ENCODE results near the gene TMCC2.

Gene TMCC2, protein sequence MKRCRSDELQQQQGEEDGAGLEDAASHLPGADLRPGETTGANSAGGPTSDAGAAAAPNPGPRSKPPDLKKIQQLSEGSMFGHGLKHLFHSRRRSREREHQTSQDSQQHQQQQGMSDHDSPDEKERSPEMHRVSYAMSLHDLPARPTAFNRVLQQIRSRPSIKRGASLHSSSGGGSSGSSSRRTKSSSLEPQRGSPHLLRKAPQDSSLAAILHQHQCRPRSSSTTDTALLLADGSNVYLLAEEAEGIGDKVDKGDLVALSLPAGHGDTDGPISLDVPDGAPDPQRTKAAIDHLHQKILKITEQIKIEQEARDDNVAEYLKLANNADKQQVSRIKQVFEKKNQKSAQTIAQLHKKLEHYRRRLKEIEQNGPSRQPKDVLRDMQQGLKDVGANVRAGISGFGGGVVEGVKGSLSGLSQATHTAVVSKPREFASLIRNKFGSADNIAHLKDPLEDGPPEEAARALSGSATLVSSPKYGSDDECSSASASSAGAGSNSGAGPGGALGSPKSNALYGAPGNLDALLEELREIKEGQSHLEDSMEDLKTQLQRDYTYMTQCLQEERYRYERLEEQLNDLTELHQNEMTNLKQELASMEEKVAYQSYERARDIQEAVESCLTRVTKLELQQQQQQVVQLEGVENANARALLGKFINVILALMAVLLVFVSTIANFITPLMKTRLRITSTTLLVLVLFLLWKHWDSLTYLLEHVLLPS

DNA sequence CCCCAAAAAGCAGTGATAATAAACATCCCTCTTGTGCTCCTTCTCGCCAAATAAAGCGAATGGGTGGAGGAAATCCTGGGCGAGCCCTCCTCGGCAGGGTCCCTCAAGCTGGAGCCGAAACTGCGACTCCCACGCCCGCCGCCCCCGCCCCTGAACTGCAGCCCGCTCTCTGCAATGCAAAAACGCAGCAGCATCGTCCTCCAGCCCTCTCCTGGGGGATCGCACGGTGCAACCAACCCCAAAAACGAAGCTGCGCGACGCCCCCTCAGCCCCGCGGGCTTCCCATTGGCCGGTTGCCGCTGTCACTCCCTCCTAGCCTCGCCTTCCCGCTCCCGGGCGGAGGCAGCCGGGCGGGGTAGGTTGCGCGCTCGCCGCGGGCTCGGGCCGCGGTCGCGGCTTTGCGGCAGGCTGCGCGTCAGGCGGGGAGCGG, at the start of gene TMCC2:
Gene TMCC2, plus strand, starts transcription at position 363 of the 430 bp plus-strand sequence. CDS start 619 bp downstream, outside the sequence.
- peak; percentile 93 for DNase-seq

DNA sequence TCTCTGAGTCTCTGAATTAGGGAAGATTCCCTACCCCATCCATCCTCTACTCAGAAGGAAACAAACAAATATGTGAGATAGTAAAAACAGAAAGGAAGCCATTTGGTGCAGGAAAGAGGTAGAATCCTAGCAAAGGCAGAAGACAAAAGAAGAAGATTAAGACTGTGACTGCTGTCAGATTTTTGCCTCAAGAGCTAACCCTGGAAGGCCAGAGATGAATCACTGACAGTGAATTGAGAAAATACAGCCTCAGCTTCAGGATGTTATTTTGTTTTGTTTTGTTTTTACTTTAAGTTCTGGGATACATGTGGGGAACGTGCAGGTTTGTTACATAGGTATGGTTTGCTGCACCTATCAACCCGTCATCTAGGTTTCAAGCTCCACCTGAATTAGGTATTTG, 47.9 kb upstream of the TMCC2 start:
- DNase-seq, result no peak

DNA sequence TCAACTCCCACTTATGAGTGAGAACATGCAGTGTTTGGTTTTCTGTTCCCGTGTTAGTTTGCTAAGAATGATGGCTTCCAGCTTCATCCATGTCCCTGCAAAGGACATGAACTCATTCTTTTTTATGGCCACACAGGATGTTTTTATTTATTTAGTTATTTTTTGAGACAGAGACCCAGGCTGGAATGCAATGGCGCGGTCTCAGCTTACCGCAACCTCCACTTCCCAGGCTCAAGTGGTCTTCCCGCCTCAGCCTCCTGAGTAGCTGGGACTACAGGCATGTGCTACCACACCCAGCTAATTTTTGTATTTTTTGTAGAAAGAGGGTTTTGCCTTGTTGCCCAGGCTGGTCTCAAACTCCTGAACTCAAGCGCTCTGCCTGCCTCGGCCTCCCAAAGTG, 47.4 kb upstream of the TMCC2 start:
- peak; percentile 12 for DNase-seq

DNA sequence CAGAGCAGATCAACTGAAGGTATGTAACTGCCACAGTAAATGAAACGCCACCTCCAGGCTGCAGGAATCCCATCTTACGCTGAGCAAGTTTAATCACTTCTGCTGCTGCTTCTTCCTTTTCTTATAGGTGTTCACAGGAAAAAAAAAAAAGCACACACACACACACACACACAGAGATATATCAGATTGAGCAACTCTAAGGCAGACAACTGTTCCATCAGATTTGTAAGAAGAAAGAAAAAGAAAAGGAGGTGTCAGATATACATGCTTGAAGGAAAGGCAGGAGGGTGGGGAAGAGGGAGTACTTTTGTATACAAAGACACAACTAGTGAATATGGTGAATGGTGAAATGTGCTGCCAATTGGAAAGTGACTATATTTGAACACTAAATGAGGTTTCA, 44.8 kb upstream of the TMCC2 start:
- no peak for DNase-seq

DNA sequence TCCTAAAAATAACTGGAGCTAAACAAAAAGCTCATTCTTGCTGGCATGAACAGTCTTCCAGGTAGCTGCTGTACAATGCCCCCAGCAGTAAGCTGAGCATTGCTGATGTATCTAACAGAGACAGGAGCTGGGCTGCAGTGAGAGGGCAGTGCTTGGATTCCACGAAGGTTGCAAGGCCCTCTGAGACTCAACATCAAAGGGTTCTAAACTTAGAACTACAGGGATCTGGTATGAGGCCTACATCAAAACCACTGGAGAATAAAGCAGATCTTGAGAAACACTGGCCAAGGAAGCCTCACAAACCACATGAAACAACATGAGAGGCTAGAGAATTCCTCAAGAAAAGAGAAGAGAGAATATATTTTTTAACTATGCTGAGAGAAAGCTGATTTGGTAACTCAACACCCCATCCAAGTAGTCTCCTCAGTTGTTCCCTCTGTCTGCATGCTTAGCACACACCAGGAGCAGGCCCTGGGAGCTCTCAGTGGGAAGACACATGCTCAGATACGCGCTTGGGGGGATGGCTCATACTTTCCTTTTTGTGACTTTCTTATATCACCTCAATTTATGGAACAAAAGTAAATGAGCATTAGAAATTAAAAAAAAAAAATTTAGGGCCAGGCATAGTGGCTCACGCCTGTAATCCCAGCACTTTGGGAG, 43.9 kb upstream of the TMCC2 start:
- no peak for DNase-seq

DNA sequence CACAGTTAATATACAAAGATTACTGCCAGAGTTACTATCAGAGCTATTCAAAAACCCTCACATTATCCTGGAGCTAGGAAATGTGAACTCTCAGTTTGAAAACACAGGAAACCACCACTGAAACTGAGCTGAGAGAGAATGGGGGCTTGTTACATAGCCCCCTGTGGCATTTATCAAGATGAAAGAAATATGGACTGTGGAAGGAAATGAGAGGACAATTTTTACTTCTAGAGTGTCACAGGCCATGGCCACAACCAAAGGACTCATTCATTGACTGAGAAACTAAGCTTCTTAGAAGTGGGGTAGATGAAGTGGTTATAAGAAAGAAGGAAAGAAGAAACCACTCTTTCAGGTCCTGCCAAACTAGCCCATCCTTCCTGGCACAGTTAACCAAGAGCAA, 41.6 kb upstream of the TMCC2 start:
- no peak for DNase-seq

DNA sequence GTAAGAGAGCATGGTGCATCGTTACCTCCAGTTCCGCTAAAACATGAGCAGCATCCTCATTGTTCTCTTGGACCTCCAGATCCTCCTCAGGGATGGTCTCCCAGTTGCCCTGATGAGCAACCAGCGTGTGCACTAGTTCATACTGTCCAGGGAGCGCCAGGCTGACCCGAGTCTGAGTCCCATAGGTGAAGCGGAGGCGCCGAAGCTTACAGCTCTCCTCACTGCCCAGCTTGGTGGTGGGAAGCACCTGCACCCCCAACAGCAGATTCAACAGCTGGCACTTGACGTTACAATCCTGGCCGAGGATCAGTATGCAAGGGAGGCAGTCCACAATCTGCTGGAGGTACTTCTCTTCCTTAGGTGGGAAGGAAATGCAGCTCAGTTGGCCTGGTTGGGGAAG, 40.3 kb upstream of the TMCC2 start:
- DNase-seq, result no peak

DNA sequence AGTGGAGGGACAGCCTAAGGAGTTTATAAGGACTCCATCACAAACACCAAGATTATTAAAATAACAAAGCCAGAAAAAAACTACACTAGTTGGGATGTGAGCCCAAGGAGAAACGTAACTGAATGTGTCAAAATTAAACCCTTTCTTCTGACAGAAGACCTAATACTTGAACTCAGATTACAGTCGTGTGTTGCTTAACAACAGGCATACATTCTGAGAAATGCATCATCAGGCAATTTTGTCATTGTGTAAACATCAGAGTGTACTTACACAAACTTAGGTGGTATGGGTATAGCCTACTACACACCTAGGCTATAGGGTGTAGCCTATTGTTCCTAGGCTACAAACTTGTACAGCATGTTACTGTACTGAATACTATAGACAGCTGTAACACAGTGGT, 39.6 kb upstream of the TMCC2 start:
- peak; percentile 48 for DNase-seq

DNA sequence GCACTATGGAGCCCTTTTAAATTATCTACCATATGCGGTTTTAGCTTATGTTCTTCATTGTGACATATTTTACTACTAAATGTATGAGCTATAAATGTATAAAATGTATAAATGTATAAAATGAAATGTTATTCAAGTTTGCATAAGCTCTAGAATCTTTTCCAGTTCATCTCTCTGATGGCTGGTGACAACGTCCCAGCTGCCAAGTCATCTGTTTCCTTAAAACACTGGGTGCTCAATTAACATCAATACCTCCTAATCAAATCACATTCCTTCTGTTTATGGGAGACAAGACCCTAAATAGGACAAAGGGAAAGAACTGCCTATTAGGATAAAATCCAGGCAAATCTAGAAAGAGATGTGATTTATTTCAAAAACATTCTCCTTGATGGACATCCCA, 39.1 kb upstream of the TMCC2 start:
- no peak for DNase-seq

DNA sequence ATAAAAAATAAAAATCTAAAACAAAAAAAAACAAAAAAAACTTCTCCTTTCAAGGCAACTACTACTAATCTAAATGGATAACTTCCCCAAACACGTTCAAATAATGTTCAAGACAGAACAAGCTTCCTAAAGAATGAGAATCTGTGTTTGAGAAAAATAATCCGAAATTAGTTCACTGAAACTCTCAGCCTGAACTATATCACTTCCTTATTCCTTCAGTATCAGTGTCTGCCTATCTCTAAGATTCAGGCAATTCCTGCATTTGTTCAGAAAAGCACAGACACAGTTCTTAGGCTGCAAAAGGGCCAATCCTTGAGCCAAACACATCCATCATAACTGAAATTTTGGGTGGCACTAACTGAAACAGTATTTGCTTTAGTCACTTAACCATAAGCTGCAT, 38.6 kb upstream of the TMCC2 start:
- DNase-seq, result no peak

DNA sequence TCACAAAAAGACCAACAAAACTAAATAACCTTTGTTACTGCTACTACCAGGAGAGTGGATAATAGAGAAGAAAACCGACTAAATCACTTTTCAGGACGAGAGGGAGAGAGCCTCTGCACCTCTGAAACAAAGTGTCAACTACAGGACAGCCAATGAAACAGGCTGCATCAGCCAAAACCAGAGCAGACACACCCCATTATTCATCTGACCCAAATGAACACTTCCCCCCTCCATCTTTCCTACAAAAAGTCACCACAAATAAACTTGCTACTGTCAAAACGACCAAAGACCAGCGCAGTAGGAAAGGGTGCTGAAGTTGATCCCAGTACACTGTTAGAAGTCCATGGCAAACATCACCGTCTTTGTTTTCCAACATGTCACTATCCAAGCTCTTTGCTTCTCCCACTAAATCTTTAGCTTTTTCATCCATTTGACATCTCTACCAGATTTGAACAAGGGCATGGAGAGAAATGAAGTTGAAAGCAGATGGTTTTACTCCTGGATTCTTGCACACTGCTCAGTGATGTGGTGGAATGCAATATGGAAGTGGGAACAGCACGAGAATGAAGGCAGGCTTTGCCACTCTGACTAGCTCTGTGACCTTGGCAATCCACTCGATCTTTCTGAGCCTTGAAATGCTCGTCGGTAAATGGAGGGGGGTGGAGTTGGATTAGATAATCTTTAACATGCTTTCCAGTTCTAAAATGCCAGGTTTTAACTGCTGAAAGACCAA, 36.7 kb upstream of the TMCC2 start:
- no peak for DNase-seq

DNA sequence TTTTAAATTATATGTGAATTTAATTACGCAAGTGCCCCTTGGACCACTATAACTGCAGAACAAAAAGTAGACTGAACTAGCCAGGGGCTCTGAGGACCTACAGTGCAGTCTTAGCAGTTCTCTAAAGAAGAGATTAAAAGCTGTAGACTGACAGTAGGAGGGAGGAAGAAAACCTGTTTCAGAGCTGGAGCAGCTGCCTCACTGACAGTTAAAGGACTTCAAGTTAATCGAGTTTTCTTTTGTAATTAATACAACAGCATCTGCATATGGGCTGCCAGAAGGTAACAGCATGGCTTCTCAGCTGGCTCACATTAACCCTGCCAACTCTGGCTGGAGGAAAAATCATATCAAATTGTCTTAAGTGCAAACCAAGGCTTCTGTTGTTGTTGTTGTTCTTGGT, 36.1 kb upstream of the TMCC2 start:
- DNase-seq, result no peak

DNA sequence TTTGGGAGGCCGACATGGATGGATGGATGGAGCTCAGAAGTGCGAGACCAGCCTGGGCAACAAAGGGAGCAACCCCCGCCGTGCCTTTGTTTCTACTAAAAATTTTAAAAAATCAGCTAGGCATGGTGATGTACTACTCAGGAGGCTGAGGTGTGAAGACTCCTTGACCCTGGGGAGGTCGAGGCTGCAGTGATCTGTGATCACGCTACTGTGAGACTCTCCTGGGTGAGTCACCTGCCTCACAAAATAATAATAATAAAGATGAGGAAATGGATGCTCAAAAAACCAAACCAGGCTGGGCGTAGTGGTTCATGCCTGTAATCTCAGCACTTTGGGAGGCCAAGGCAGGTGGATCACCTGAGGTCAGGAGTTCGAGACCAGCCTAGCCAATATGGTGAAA, 35.5 kb upstream of the TMCC2 start:
- no peak for DNase-seq

DNA sequence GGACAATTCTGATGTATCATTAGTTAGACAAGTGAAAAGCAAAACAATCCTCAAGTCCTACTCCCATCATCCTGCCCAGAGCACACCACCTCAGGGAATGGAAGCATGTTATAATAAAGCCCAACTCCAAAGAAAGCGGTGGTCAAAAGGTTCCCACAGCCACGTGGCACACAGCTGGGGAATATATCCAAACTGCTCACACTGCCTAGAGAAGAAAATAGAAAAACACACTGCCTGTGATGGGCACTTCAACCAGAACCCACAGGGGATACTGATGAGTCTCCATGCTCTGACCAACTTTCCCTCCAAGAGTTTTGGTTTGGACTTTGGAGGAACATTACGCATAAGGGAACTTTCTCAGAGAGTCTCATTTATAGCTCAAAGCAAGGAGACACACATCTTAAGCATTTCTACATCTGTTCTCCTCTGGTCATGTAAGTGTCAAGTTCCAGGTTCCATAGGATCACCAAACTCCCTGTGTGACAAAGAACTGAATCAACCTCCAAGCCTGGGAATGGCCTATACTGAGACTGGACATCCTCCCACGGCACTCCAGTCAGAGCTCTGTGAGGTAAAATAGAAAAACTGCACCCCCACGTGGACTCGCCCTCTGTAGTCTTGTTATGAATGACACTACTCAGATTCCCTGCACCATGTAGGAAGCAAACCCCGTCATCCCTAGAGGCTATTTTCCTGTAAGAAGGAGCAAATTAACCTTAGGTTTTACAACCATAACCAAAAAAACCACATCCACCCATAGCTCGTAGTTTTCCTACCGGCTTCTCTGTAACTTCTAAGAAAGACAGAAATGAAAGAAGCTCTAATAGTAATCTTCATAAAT, 28.4 kb upstream of the TMCC2 start:
- DNase-seq, result no peak

DNA sequence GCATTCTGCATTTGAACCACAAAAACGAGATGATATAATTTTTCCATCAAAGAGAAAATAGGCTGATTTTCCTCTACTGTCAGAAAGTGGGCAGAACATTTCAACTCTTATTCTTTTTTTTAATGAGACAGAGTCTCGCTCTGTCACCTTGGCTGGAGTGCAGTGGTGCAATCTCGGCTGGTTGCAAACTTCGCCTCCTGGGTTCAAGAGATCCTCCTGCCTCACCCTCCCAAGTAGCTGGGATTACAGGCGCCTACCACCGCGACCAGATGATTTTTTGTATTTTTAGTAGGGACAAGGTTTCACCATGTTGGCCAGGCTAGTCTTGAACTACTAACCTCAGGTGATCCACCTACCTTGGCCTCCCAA, 27.8 kb upstream of the TMCC2 start:
- DNase-seq, result no peak

DNA sequence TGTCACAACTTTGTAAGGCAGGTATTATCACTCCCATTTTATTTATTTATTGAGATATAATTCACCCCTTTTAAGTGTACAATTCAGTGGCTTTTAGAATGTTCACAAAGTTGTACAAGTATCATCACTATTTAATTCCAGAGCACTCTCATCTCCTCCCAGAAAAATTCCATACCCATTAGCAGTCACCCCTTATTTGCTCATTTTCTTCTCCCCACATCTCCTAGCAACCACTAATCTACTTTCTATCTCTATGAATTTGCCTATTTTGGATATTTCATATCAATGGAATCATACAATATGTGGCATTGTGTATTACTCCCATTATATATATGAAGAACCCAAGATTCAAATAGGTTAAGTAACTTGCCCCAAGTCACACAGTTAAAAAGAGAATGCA, 23.2 kb upstream of the TMCC2 start:
- no peak for DNase-seq

DNA sequence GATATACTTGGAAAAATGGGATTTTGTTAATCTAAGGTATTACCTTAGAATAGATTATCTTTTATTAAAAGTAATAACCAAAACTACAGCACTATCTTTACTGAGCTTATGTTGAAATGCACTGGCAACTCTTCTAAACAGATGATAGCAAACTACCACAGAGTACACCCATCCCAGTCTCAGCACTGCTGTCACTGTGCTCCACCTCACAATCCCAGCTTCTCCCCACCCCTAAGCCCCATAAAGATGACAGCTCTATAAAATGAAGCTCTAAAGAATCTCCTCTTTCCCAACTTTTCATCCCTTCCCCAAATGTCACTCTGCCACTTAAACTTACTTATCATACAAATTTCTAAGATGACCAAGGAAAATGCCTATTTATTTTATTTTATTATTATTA, 22.7 kb upstream of the TMCC2 start:
- no peak for DNase-seq

DNA sequence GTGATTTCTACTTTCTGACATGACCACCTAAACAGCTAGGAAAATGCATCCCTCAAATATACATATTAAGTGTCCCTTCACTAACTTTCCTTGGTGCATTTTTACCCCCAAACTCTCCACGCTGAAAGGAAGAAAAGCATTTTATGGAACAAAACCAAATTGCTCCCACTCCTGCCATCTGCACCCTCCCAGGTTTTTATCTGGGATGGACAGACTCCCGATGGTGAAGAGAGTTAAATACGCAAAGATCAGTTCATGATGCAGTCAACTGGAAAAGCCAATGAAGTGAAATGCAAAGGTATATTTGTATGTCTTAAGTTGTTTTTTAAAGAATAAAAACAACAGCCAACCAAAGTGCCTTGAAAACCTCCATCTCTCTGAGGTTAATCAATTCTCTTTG, 18.9 kb upstream of the TMCC2 start:
- no peak for DNase-seq

DNA sequence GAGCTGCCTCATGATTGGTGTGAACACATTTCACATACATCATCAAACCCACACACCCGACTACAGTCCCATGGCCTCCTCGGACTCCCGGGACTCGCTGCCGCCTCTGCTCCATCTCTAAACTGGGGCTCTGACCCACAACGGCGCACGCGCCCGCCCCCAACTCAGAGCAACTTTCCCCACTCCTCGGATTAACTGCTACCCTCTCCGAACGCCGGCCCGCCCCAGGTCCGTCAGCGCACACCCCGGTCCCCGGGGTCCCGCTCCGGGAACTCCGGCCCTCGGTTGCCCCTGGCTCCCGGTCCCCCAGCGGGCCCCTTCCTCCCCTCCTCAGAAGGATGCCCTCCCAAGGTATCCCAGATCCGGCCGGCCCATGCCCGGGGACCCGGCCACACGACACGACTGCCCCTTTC, 17.0 kb upstream of the TMCC2 start:
- DNase-seq, result peak; percentile 61

DNA sequence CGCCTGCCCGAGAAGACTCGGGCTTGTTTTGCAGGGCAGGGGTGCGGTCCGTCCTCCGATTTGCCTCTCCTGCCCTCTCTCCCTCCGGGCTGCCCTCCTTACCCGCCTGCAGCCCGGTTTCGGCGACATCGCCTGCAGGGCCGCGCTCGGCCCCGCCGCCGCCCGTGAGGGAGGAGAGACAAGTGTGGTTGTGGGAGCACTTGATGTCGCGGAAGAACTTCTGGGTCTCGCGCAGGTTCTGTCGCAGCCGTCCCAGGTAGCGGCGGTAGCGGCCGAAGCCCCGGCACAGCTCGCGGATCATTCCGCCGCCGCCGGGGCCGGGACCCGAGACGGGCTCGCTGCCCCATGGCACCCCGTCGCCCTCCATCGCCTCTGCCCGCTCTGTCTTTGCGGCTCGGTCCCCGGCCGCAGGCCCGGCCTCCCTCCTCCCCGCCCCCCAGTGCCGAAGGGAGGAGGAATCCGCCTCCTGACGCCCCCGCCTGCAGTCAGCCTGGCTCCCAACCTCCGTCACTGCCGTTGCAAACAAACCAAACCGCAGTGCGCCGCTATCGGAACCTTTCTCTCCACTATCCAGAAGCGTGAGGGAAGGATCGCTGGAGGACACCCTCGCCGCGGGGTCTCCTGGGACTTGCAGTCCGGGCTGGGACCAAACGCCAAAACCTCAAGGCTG, 16.4 kb upstream of the TMCC2 start, which contains the start of gene DSTYK:
Gene DSTYK, minus strand, starts transcription at position 534 of the 670 bp plus-strand sequence. Its CDS starts 167 bp downstream, at position 367.
- DNase-seq, result peak; percentile 98

DNA sequence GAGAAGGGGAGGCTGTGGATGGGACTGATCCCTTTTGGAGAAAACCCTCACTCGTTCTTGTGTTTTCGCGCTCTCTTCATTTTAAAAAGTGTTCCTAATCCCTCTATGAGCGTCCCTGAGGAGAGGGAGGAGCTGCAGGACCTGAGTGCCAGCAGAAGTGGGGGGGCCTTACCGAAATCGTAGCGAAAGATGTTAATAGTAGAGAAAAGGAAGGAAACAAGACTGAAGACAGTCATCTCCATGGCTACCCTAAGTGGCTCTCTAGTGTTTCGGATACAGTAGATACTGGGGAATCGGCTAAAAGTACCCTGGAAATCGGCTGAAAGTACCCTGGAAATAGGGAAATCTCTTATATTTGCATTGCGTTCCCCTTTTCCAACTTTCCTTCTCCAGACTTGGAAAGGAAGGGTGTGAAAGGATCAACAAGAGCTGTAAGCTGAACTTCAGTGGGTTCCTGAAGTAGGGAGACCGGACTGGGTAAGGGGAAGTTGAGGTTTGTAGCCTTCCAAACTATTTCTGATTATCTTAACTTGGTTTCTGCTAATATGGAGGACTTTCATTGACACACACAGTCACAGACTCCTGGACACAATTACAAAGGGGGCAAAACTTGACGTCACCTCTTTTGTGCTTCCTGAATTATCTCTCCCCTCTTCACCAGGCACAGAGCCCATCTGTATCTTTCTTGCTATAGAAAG, 15.8 kb upstream of the TMCC2 start:
- no peak for DNase-seq

Measured in DMS53 (cell line).